KOPT-K1 (cell line): ENCODE measurements around the gene KRTAP22-2.

Source experiments
- H3K27ac ChIP-seq: fragments of 200-600 bp; sonication (generic); 2 replicates; pipeline ENCODE4 v1.5.1; 2016; ENCODE audit warnings: antibody characterized with exemption, mild to moderate bottlenecking, low read depth, low read length; ENCODE audit not compliant: poor library complexity, severe bottlenecking
- H3K36me3 ChIP-seq: fragments of 200-600 bp; sonication (generic); 2 replicates; pipeline ENCODE4 v1.5.1; 2017; ENCODE audit warnings: antibody characterized with exemption, mild to moderate bottlenecking, low read length, moderate library complexity; ENCODE audit not compliant: insufficient read depth
- H3K9me3 ChIP-seq: fragments of 200-600 bp; sonication (generic); 2 replicates; pipeline ENCODE4 v1.5.1; 2017; ENCODE audit warnings: antibody characterized with exemption, low read length, mild to moderate bottlenecking; ENCODE audit not compliant: insufficient read depth, poor library complexity, severe bottlenecking

Gene KRTAP22-2

GRCh38 chr21:30592140-30592539 is 1.9 kb upstream of the KRTAP22-2 start, which contains the start of gene KRTAP6-3:
Gene KRTAP6-3, plus strand, starts transcription at chr21:30592440. Its CDS starts 6 bp downstream, at chr21:30592446.
- H3K36me3 ChIP-seq = no peaks in the 10 kb centered on the region
- H3K27ac ChIP-seq = no peak within 1 kb of the TSS
- H3K9me3 ChIP-seq = no peaks in the 10 kb centered on the region

- no peaks in the 10 kb centered on the region for H3K36me3 ChIP-seq
- no peaks in the 10 kb centered on the region for H3K9me3 ChIP-seq
- no peak overlapping the region for H3K27ac ChIP-seq
Measured at GRCh38 chr21:30582870-30583269, 7.3 kb downstream of the KRTAP22-2 start.

GRCh38 chr21:30580132-30580531 is 10.1 kb downstream of the KRTAP22-2 start:
- H3K27ac ChIP-seq = no peak overlapping the region
- H3K36me3 ChIP-seq = no peaks in the 10 kb centered on the region

GRCh38 chr21:30579346-30579745 is 10.9 kb downstream of the KRTAP22-2 start:
- Histone ChIP-seq H3K36me3 (no peaks in the 10 kb centered on the region), H3K9me3 (no peaks in the 10 kb centered on the region), H3K27ac (no peak overlapping the region)

More at GRCh38 chr21:30580132-30580531, 10.1 kb downstream of the KRTAP22-2 start:
- H3K9me3 ChIP-seq = no peaks in the 10 kb centered on the region

GRCh38 chr21:30577766-30578165 is 12.4 kb downstream of the KRTAP22-2 start:
- Histone ChIP-seq H3K9me3 (no peaks in the 10 kb centered on the region), H3K36me3 (no peaks in the 10 kb centered on the region)

GRCh38 chr21:30567617-30568016 is 22.6 kb downstream of the KRTAP22-2 start:
- no peaks in the 10 kb centered on the region for H3K36me3 ChIP-seq
- H3K27ac ChIP-seq = no peak overlapping the region
- no peaks in the 10 kb centered on the region for H3K9me3 ChIP-seq

More at GRCh38 chr21:30577766-30578165, 12.4 kb downstream of the KRTAP22-2 start:
- H3K27ac ChIP-seq = no peak overlapping the region

- no peak overlapping the region for H3K27ac ChIP-seq
- H3K36me3 ChIP-seq = no peaks in the 10 kb centered on the region
- no peaks in the 10 kb centered on the region for H3K9me3 ChIP-seq
Measured at GRCh38 chr21:30563630-30564029, 26.6 kb downstream of the KRTAP22-2 start.

- no peaks in the 10 kb centered on the region for H3K9me3 ChIP-seq
- no peak overlapping the region for H3K27ac ChIP-seq
- H3K36me3 ChIP-seq = no peaks in the 10 kb centered on the region
Measured at GRCh38 chr21:30563072-30563471, 27.1 kb downstream of the KRTAP22-2 start.

- Histone ChIP-seq H3K36me3 (no peaks in the 10 kb centered on the region), H3K9me3 (no peaks in the 10 kb centered on the region), H3K27ac (no peak overlapping the region)
Measured at GRCh38 chr21:30561957-30562356, 28.2 kb downstream of the KRTAP22-2 start.

- H3K27ac ChIP-seq = no peak within 1 kb of the TSS
- no peaks in the 10 kb centered on the region for H3K9me3 ChIP-seq
- no peaks in the 10 kb centered on the region for H3K36me3 ChIP-seq
Measured at GRCh38 chr21:30561264-30561895, 28.8 kb downstream of the KRTAP22-2 start, which contains the start of gene KRTAP19-7. Gene KRTAP19-7, minus strand, starts transcription at chr21:30561314. Its CDS starts 25 bp downstream, at chr21:30561289.

- H3K36me3 ChIP-seq = no peaks in the 10 kb centered on the region
- H3K27ac ChIP-seq = no peak overlapping the region
- peaks cover 5% of the 10 kb centered on the region for H3K9me3 ChIP-seq
Measured at GRCh38 chr21:30555095-30555494, 35.1 kb downstream of the KRTAP22-2 start.

GRCh38 chr21:30552782-30553181 is 37.4 kb downstream of the KRTAP22-2 start:
- no peak overlapping the region for H3K27ac ChIP-seq
- H3K9me3 ChIP-seq = peaks cover 5% of the 10 kb centered on the region

GRCh38 chr21:30541764-30542163 is 48.4 kb downstream of the KRTAP22-2 start, which contains the start of gene KRTAP19-6:
Gene KRTAP19-6, minus strand, starts transcription at chr21:30541864. Its CDS starts 31 bp downstream, at chr21:30541833.
- Histone ChIP-seq H3K9me3 (no peaks in the 10 kb centered on the region), H3K36me3 (no peaks in the 10 kb centered on the region), H3K27ac (no peak within 1 kb of the TSS)

More at GRCh38 chr21:30552782-30553181, 37.4 kb downstream of the KRTAP22-2 start:
- H3K36me3 ChIP-seq = no peaks in the 10 kb centered on the region
